HFFc6 (cell line): ENCODE data around the gene ERBB4. TPM values are rescaled to one million over a fixed set of nuclear protein-coding genes. Genes with fewer than 3 reads are reported as not detected.

Experiments
- DNase-seq: peaks from one replicate; pipeline ENCODE4 v3.0.0-alpha.2; 2018
- H3K27ac Mint-ChIP-seq: 2 replicates; pipeline ENCODE4 v1.8.0; 2020; ENCODE audit warnings: mild to moderate bottlenecking, mixed read lengths
- H3K27me3 Mint-ChIP-seq: 2 replicates; pipeline ENCODE4 v1.8.0; 2021; ENCODE audit warnings: mild to moderate bottlenecking, moderate library complexity, mixed read lengths; ENCODE audit not compliant: insufficient read depth
- H3K36me3 Mint-ChIP-seq: 2 replicates; pipeline ENCODE4 v1.8.0; 2021; ENCODE audit warnings: low read depth, mixed read lengths
- H3K4me1 Mint-ChIP-seq: 2 replicates; pipeline ENCODE4 v1.8.0; 2020; ENCODE audit warnings: low read depth, mixed read lengths
- H3K4me3 Mint-ChIP-seq: 2 replicates; pipeline ENCODE4 v1.8.0; 2020; ENCODE audit warnings: mild to moderate bottlenecking, moderate library complexity, mixed read lengths
- H3K9me3 Mint-ChIP-seq: 2 replicates; pipeline ENCODE4 v1.8.0; 2020; ENCODE audit warnings: mild to moderate bottlenecking, mixed read lengths
- CTCF ChIP-seq: fragments of 200-600 bp; sonication (generic); IDR thresholded peaks from 2 replicates; pipeline ENCODE4 v1.5.0; 2021; ENCODE audit warnings: antibody characterized with exemption, mild to moderate bottlenecking
- total RNA-seq, 6 experiments: library from RNA; stranded (reverse); fragmentation: NEBNext Ultra II Directional; extraction: Animal tissue kit (Norgen Biotek cat#: 25700); gene quantifications; 2 replicates in 1 of 6; 3 replicates in 5 of 6; pipeline ENCODE4 v1.2.3, GENCODE V29; 2021

ERBB4 gene
- total RNA-seq, 6 experiments from 2014 or later: not detected

- no peak overlapping the region for H3K4me3 Mint-ChIP-seq
- DNase-seq: no peak
- no peaks in the 10 kb centered on the region for H3K36me3 Mint-ChIP-seq
- no peak overlapping the region for H3K27ac Mint-ChIP-seq
- H3K27me3 Mint-ChIP-seq: no peaks in the 10 kb centered on the region
- H3K4me1 Mint-ChIP-seq: no peaks in the 10 kb centered on the region
- TF ChIP-seq CTCF: no peak
- peaks cover 11% of the 10 kb centered on the region; the same call in 1 of the 2 replicates for H3K9me3 Mint-ChIP-seq
Measured at GRCh38 chr2:211942153-211942552, 596.4 kb downstream of the ERBB4 start.

- Mint-ChIP-seq H3K4me3 (no peak overlapping the region), H3K4me1 (no peaks in the 10 kb centered on the region), H3K27ac (no peak overlapping the region), H3K9me3 (peaks cover 11% of the 10 kb centered on the region; the same call in 1 of the 2 replicates), H3K36me3 (no peaks in the 10 kb centered on the region), H3K27me3 (no peaks in the 10 kb centered on the region)
- TF ChIP-seq CTCF: no peak
- no peak for DNase-seq
Measured at GRCh38 chr2:211941216-211941747, 597.3 kb downstream of the ERBB4 start.

- no peak overlapping the region for H3K27ac Mint-ChIP-seq
- H3K4me3 Mint-ChIP-seq: no peak overlapping the region
- no peaks in the 10 kb centered on the region for H3K4me1 Mint-ChIP-seq
- no peak for TF ChIP-seq CTCF
- peaks cover 11% of the 10 kb centered on the region; the same call in 1 of the 2 replicates for H3K9me3 Mint-ChIP-seq
- H3K36me3 Mint-ChIP-seq: no peaks in the 10 kb centered on the region
- no peaks in the 10 kb centered on the region for H3K27me3 Mint-ChIP-seq
- no peak for DNase-seq
Measured at GRCh38 chr2:211939177-211939576, 599.4 kb downstream of the ERBB4 start.

GRCh38 chr2:211934811-211935210, 603.8 kb downstream of the ERBB4 start:
- no peaks in the 10 kb centered on the region for H3K36me3 Mint-ChIP-seq
- peaks cover 3% of the 10 kb centered on the region; the same call in 1 of the 2 replicates for H3K9me3 Mint-ChIP-seq
- no peak for TF ChIP-seq CTCF
- DNase-seq: no peak
- no peak overlapping the region for H3K27ac Mint-ChIP-seq
- no peaks in the 10 kb centered on the region for H3K27me3 Mint-ChIP-seq
- H3K4me3 Mint-ChIP-seq: no peak overlapping the region
- H3K4me1 Mint-ChIP-seq: no peaks in the 10 kb centered on the region

GRCh38 chr2:211931314-211931713, 607.3 kb downstream of the ERBB4 start:
- Mint-ChIP-seq H3K36me3 (no peaks in the 10 kb centered on the region), H3K4me1 (no peaks in the 10 kb centered on the region), H3K27ac (no peak overlapping the region), H3K4me3 (no peak overlapping the region), H3K27me3 (no peaks in the 10 kb centered on the region), H3K9me3 (peaks cover 5% of the 10 kb centered on the region; the same call in 1 of the 2 replicates)
- TF ChIP-seq CTCF: no peak
- DNase-seq: no peak
